ENCODE measurements around the gene RPL6. TPM values are rescaled to one million over a fixed set of nuclear protein-coding genes. Genes with fewer than 3 reads are reported as not detected.
"Not testable (repeated sequence)": the region's sequence is repeated elsewhere in the genome, so short reads cannot be mapped to it uniquely, and the experiment has no call there.

The RPL6 gene
- total RNA-seq, 4 donors from 2014 or later = 1,161 to 1,752 (median 1,687) TPM

- Histone ChIP-seq H3K4me1 (peaks cover 5% of the 10 kb centered on the region), H3K9me3 (no peaks in the 10 kb centered on the region), H3K27ac (no peak overlapping the region), H3K36me3 (peaks cover 48% of the 10 kb centered on the region), H3K4me3 (no peak overlapping the region), H3K27me3 (no peaks in the 10 kb centered on the region)
- no peak for DNase-seq (ENCODE audit: low spot score in 2 of 2)
- no peak for TF ChIP-seq EP300 (IDR thresholded peaks at IDR 0.05)
- WGBS = 60% methylated on average over 3 of the region's 3 CpGs
Measured at GRCh38 chr12:112447106-112447505, 37.7 kb upstream of the RPL6 start.

DNA sequence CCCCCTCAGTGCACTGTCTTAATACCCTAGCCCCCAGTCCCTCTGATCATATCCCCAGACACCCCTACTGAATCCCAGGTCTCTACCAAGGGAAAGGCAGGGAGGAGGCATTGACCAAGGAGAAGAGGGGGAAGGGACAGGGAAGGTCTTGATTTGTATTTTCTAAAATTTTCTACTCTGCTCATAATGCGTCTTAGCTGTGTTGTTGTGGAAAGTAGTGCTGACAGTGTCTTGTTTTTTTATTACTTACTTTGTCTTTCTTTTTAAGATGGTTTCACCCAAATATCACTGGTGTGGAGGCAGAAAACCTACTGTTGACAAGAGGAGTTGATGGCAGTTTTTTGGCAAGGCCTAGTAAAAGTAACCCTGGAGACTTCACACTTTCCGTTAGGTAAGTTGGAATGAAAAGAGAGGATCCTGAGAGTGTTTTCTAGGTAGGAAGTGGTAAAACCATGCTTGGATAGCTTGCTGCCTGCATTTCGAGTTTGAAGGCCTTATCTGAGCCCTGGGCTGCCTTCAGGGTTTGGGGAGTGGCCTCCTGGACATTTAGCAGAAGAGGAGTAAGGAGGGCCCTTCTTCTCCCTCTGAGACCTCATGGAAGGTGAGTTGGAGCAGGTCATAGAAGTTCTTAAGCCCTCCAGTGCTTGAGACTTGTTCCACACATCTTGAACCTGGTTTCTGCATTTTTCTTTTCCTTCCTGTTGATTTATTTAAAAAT is 36.8 kb upstream of the RPL6 start:
- Histone ChIP-seq H3K27ac (no peak overlapping the region), H3K27me3 (no peaks in the 10 kb centered on the region), H3K36me3 (peaks cover 40% of the 10 kb centered on the region), H3K9me3 (no peaks in the 10 kb centered on the region), H3K4me3 (no peak overlapping the region), H3K4me1 (peaks cover 5% of the 10 kb centered on the region)
- TF ChIP-seq POLR2A (IDR thresholded peaks at IDR 0.05) = no peak
- 88% methylated on average over 3 of the region's 3 CpGs for WGBS
- DNase-seq (ENCODE audit: low spot score in 2 of 2) = no peak

GRCh38 chr12:112443916-112444315 is 34.5 kb upstream of the RPL6 start:
- no peak overlapping the region for H3K4me3 ChIP-seq
- 98% methylated on average over 4 of the region's 4 CpGs for WGBS
- DNase-seq (ENCODE audit: low spot score in 2 of 2) = no peak
- no peaks in the 10 kb centered on the region for H3K27me3 ChIP-seq
- peaks cover 19% of the 10 kb centered on the region for H3K36me3 ChIP-seq
- H3K27ac ChIP-seq = no peak overlapping the region
- TF ChIP-seq, protein P1, sequence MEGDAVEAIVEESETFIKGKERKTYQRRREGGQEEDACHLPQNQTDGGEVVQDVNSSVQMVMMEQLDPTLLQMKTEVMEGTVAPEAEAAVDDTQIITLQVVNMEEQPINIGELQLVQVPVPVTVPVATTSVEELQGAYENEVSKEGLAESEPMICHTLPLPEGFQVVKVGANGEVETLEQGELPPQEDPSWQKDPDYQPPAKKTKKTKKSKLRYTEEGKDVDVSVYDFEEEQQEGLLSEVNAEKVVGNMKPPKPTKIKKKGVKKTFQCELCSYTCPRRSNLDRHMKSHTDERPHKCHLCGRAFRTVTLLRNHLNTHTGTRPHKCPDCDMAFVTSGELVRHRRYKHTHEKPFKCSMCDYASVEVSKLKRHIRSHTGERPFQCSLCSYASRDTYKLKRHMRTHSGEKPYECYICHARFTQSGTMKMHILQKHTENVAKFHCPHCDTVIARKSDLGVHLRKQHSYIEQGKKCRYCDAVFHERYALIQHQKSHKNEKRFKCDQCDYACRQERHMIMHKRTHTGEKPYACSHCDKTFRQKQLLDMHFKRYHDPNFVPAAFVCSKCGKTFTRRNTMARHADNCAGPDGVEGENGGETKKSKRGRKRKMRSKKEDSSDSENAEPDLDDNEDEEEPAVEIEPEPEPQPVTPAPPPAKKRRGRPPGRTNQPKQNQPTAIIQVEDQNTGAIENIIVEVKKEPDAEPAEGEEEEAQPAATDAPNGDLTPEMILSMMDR (IDR thresholded peaks at IDR 0.05) = no peak
- TF ChIP-seq EP300 (IDR thresholded peaks at IDR 0.05) = no peak
- TF ChIP-seq POLR2A (IDR thresholded peaks at IDR 0.05) = no peak
- no peak for TF ChIP-seq POLR2AphosphoS5 (IDR thresholded peaks at IDR 0.05)
- peaks cover 5% of the 10 kb centered on the region for H3K4me1 ChIP-seq
- no peaks in the 10 kb centered on the region for H3K9me3 ChIP-seq

GRCh38 chr12:112440653-112441052 is 31.2 kb upstream of the RPL6 start:
- not testable (repeated sequence) for H3K36me3 ChIP-seq; H3K27ac ChIP-seq; H3K27me3 ChIP-seq; H3K4me1 ChIP-seq; H3K9me3 ChIP-seq; DNase-seq (ENCODE audit: low spot score in 2 of 2); H3K4me3 ChIP-seq
- WGBS = 92% methylated on average over 9 of the region's 9 CpGs

DNA sequence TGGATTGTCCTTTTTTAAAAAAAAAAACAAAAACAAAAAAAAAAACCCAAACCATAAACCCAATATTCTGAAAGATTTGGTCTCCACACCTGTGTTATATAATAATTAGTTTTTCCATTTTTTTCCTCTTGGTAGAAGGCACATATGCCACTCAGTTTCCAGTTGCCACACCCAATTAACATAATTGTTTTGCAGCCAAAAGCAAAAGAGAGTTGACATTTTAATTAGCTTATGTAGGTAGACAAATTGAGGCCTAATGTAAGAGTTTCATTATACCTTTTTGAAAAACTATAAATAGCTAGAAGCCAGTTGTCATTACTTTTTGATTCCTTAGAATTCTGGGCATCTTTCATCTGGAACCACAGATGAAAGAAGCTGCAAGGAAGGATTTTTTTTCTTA is 30.4 kb upstream of the RPL6 start:
- no peak for DNase-seq (ENCODE audit: low spot score in 2 of 2)
- TF ChIP-seq POLR2AphosphoS5 (IDR thresholded peaks at IDR 0.05) (no peak), POLR2A (IDR thresholded peaks at IDR 0.05) (no peak), EP300 (IDR thresholded peaks at IDR 0.05) (no peak)
- TF ChIP-seq, protein P1 (IDR thresholded peaks at IDR 0.05) = no peak
- H3K27me3 ChIP-seq = no peaks in the 10 kb centered on the region

GRCh38 chr12:112438645-112439044 is 29.2 kb upstream of the RPL6 start:
- not testable (repeated sequence) for H3K27ac ChIP-seq; H3K4me1 ChIP-seq; H3K9me3 ChIP-seq; DNase-seq (ENCODE audit: low spot score in 2 of 2); H3K36me3 ChIP-seq; H3K27me3 ChIP-seq; H3K4me3 ChIP-seq
- WGBS = 100% methylated on average over 1 of the region's 1 CpG

More for the DNA sequence above, 30.4 kb upstream of the RPL6 start:
- peaks cover 3% of the 10 kb centered on the region for H3K4me1 ChIP-seq
- H3K9me3 ChIP-seq = no peaks in the 10 kb centered on the region
- H3K27ac ChIP-seq = no peak overlapping the region
- H3K36me3 ChIP-seq = no peaks in the 10 kb centered on the region
- no peak overlapping the region for H3K4me3 ChIP-seq

- Histone ChIP-seq H3K27me3 (no peaks in the 10 kb centered on the region), H3K4me1 (peaks cover 3% of the 10 kb centered on the region), H3K27ac (no peak overlapping the region), H3K4me3 (no peak overlapping the region), H3K9me3 (no peaks in the 10 kb centered on the region), H3K36me3 (peaks cover 3% of the 10 kb centered on the region)
- 98% methylated on average over 2 of the region's 2 CpGs for WGBS
- DNase-seq (ENCODE audit: low spot score in 2 of 2) = no peak
- TF ChIP-seq, protein P1 (IDR thresholded peaks at IDR 0.05) = no peak
- TF ChIP-seq EP300 (IDR thresholded peaks at IDR 0.05) = no peak
- no peak for TF ChIP-seq POLR2AphosphoS5 (IDR thresholded peaks at IDR 0.05)
- TF ChIP-seq POLR2A (IDR thresholded peaks at IDR 0.05) = no peak
Measured at GRCh38 chr12:112433551-112433950, 24.1 kb upstream of the RPL6 start.

Measured in suprapubic skin (tissue), 4 donors.